K562 (cell line): ENCODE results near the gene EML2.
A peak's percentile ranks its signal among the peaks of the same experiment; 100 is the strongest.

Source experiments
- ARID2 ChIP-seq: fragments of 450-650 bp; IDR thresholded peaks from 2 replicates; pipeline ENCODE4 v1.6.1; 2017; ENCODE audit warnings: antibody characterized with exemption, mild to moderate bottlenecking
- CTCF ChIP-seq, 3 experiments: IDR thresholded peaks in 2 of 3; conservative IDR thresholded peaks in 1 of 3; 2 replicates each; pipeline ENCODE4 v1.5.1; 2011 to 2012; ENCODE audit warnings: low read length in 3 of 3, mild to moderate bottlenecking in 3 of 3, control low read depth in 2 of 3, improper control_type of control experiment in 1 of 3, inconsistent platforms in 1 of 3, low read depth in 1 of 3, mixed read lengths in 1 of 3, moderate library complexity in 1 of 3; ENCODE audit not compliant: insufficient read depth in 2 of 3
- MYNN ChIP-seq, 2 experiments: sonication (generic); formaldehyde crosslinking in 1 of 2; IDR thresholded peaks; 2 replicates each; pipeline versions ENCODE4 v1.5.0 to v1.6.1; 2016 to 2020; ENCODE audit warnings: antibody characterized with exemption in 1 of 2, missing genetic modification reagents in 1 of 2
- SAP30 ChIP-seq: fragments of 200-600 bp; sonication (generic); IDR thresholded peaks from 2 replicates; pipeline ENCODE4 v1.6.1; 2012; ENCODE audit warnings: borderline replicate concordance, low read depth, mild to moderate bottlenecking, moderate library complexity, low read length, control low read depth, inconsistent platforms; ENCODE audit not compliant: insufficient read depth, poor library complexity, severe bottlenecking
- ZBTB8A ChIP-seq: fragments of 450-650 bp; IDR thresholded peaks from 2 replicates; pipeline ENCODE4 v1.6.1; 2018; ENCODE audit warnings: mild to moderate bottlenecking, moderate library complexity; ENCODE audit not compliant: partially characterized antibody

- TF ChIP-seq SAP30 (peak; percentile 63), CTCF (IDR thresholded peaks at IDR 0.05 in 2 of 3, conservative IDR thresholded peaks at IDR 0.05 in 1 of 3; ENCODE audit: insufficient read depth in 2 of 3, low read depth in 1 of 3, low read length in 3 of 3) (no peak), ZBTB8A (no peak), ARID2 (no peak), MYNN (IDR thresholded peaks at IDR 0.05) (no peak; the same call in 1 of the 2 replicates), MYNN (CRISPR knock-in tag; IDR thresholded peaks at IDR 0.05) (no peak)
These were observed 28.6 kb upstream of the EML2 start, which contains the start of gene GIPR for GRCh38 chr19:45667620-45668341.
